Spleen (tissue), 7 donors: ENCODE results near the gene TGFA.

Source experiments
- POLR2A ChIP-seq, 3 donors: fragments of 450-650 bp; IDR thresholded peaks; one replicate each; pipeline ENCODE4 v1.5.1; 2017; ENCODE audit warnings: antibody characterized with exemption in 3 of 3, mild to moderate bottlenecking in 1 of 3
- TF ChIP-seq, protein P1 (sequence below), 11 experiments: fragments of 200-600 bp in 7 of 11; fragments of 450-650 bp in 4 of 11; sonication (generic) in 4 of 11; IDR thresholded peaks in 8 of 11; conservative IDR thresholded peaks in 3 of 11; 1 replicate in 7 of 11; 2 replicates in 4 of 11; pipeline versions ENCODE4 v1.4.0 to v1.8.0; 2016 to 2021; ENCODE audit warnings: antibody characterized with exemption in 11 of 11, inconsistent platforms in 4 of 11, mild to moderate bottlenecking in 1 of 11
- donor health status: DM: no; HTN: no; CAD: no; lungs with moderate emphysema.
- donor health status: DM: no; HTN: no; CAD: no.
- donor health status: DM: no; HTN: no; CAD: no.

DNA sequence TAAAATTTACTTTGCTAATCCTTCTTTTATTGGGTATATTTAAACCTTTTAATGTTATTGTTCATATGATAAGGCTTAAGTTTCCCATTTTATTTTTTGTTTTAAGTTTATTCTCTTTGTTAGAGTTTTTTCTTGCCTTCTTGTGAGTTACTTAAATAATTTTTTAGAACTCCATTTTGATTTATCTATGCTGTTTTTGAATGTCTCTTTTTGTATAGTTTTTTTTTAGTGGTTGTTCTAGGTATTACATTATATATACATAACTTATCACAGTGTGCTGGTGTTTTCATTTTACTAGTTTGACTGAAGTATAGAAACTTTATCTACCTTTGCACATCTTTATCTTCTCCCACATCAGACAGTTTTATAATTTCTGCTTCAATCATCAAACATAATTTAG lies 49.4 kb upstream of the TGFA start:
- TF ChIP-seq, protein P1, sequence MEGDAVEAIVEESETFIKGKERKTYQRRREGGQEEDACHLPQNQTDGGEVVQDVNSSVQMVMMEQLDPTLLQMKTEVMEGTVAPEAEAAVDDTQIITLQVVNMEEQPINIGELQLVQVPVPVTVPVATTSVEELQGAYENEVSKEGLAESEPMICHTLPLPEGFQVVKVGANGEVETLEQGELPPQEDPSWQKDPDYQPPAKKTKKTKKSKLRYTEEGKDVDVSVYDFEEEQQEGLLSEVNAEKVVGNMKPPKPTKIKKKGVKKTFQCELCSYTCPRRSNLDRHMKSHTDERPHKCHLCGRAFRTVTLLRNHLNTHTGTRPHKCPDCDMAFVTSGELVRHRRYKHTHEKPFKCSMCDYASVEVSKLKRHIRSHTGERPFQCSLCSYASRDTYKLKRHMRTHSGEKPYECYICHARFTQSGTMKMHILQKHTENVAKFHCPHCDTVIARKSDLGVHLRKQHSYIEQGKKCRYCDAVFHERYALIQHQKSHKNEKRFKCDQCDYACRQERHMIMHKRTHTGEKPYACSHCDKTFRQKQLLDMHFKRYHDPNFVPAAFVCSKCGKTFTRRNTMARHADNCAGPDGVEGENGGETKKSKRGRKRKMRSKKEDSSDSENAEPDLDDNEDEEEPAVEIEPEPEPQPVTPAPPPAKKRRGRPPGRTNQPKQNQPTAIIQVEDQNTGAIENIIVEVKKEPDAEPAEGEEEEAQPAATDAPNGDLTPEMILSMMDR (IDR thresholded peaks at IDR 0.05 in 8 of 11, conservative IDR thresholded peaks at IDR 0.05 in 3 of 11) = no peak
- TF ChIP-seq POLR2A (IDR thresholded peaks at IDR 0.05) = no peak
